Measurements from ENCODE around the gene PCSK6.
"Not testable (repeated sequence)": the region's sequence is repeated elsewhere in the genome, so short reads cannot be mapped to it uniquely, and the experiment has no call there.

Gene PCSK6

GRCh38 chr15:101349047-101349951, 140.2 kb downstream of the PCSK6 start:
- DNase-seq: no peak

- no peak for DNase-seq
Measured at GRCh38 chr15:101348643-101349042, 140.9 kb downstream of the PCSK6 start.

- no peak for DNase-seq
Measured at GRCh38 chr15:101348015-101348414, 141.5 kb downstream of the PCSK6 start.

GRCh38 chr15:101347454-101347853, 142.1 kb downstream of the PCSK6 start:
- DNase-seq: no peak

- DNase-seq: no peak
Measured at GRCh38 chr15:101346928-101347327, 142.6 kb downstream of the PCSK6 start.

- DNase-seq: no peak
Measured at GRCh38 chr15:101342056-101342455, 147.5 kb downstream of the PCSK6 start.

GRCh38 chr15:101338502-101339057, 150.9 kb downstream of the PCSK6 start:
- no peak for DNase-seq

- DNase-seq: no peak
Measured at GRCh38 chr15:101337976-101338375, 151.5 kb downstream of the PCSK6 start.

- DNase-seq: not testable (repeated sequence)
Measured at GRCh38 chr15:101333907-101334789, 155.4 kb downstream of the PCSK6 start.

GRCh38 chr15:101332061-101332467, 157.4 kb downstream of the PCSK6 start:
- no peak for DNase-seq

- no peak for DNase-seq
Measured at GRCh38 chr15:101329867-101330380, 159.6 kb downstream of the PCSK6 start.

GRCh38 chr15:101329309-101329863, 160.1 kb downstream of the PCSK6 start:
- DNase-seq: no peak

GRCh38 chr15:101328001-101328400, 161.5 kb downstream of the PCSK6 start:
- DNase-seq: no peak

- no peak for DNase-seq
Measured at GRCh38 chr15:101327147-101327740, 162.3 kb downstream of the PCSK6 start.

- no peak for DNase-seq
Measured at GRCh38 chr15:101326462-101327146, 162.9 kb downstream of the PCSK6 start.

GRCh38 chr15:101326026-101326315, 163.5 kb downstream of the PCSK6 start:
- no peak for DNase-seq

- DNase-seq: no peak
Measured at GRCh38 chr15:101325263-101326025, 164.1 kb downstream of the PCSK6 start.

GRCh38 chr15:101324524-101325177, 164.9 kb downstream of the PCSK6 start:
- DNase-seq: no peak

GRCh38 chr15:101323793-101324523, 165.5 kb downstream of the PCSK6 start:
- DNase-seq: no peak

All from GF-D8 (cell line).